GM18502 (cell line): ENCODE measurements around the gene FHIP2A.
"Not testable (repeated sequence)": the region's sequence is repeated elsewhere in the genome, so short reads cannot be mapped to it uniquely, and the experiment has no call there.

Experiments used
- ATAC-seq: cut with Tn5 transposase; IDR thresholded peaks from one replicate; pipeline ENCODE4 v1.9.1; 2021; ENCODE audit warnings: mild to moderate bottlenecking; ENCODE audit not compliant: unreplicated experiment, poor library complexity

Gene FHIP2A

DNA sequence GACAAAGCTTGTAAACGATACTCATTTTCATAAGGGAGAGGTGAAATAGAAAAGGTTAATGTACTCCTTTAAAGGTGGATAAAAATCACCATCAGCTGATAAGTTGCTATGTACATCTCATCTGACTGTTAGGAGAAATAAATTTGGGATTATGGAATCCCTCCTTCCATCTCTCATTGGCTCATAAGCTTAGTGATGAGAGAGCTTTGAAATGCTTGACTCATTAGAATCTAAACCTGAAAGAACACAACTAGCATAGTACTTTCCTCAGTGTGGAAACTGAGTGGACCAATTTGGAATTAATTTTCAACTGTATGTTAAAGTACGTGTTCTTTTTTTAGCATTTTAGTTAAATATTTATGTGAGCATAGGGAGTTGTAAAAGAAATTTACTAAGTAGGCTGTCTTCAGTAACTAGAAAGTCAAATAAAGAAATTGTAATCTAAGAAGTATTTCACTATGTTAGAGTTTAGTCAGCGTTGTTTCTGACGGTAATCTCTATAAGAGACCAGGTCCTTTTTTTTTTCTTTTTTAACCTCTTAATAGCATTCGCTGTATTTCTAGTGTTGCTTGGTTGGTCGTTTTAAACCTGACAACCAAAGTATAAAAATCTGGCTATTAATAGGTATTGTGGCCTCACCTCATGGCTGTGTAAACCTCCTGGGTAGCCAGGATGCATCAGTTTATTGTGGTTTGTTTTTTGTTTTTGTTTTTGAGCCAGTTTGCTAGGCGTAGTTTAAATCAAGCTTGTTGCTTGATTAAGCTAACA is 34.4 kb downstream of the FHIP2A start:
- no peak for ATAC-seq

DNA sequence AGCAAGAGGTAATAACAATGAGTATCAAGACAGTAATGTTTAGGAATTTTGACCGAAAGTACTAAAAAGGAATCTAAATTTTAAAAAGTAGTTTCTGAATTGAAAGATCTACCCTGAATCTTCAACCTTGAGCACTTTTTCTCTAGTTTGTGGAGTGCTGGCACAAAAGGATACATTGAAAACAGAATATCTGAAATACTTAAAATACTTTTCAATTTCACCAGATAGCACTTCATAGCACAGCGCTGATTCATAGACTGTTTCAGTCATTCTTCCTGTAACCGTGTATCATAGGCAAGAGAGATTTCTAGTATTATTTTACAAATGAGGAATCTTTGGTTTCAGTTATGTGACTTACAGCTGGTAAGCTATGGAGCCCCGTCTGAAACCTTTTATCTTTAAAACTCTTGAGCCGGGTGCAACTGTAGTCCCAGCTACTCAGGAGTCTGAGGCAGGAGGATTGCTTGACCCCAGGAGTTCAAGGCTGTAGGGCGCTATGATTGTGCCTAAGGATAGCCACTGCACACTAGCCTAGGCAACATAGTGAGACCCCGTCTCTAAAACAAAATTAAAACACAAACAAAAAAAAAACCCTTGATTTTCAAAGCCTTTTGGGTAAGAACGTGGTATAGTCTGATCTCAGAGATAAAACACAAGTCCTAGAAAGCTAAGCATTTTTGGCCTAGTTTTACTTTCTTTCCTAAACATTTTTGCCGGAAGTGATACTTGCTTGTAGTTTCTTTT is 35.1 kb downstream of the FHIP2A start:
- ATAC-seq: no peak

DNA sequence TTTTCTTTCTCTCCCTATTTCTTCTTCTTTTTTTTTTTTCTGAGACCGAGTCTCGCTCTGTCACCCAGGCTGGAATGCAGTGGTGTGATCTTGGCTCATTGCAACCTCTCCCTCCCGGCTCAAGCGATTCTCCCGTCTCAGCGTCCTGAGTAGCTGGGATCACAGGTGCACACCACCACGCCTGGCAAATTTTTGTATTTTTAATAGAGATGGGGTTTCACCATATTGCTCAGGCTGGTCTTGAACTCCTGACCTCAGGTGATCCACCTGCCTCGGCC is 35.6 kb downstream of the FHIP2A start:
- not testable (repeated sequence) for ATAC-seq

DNA sequence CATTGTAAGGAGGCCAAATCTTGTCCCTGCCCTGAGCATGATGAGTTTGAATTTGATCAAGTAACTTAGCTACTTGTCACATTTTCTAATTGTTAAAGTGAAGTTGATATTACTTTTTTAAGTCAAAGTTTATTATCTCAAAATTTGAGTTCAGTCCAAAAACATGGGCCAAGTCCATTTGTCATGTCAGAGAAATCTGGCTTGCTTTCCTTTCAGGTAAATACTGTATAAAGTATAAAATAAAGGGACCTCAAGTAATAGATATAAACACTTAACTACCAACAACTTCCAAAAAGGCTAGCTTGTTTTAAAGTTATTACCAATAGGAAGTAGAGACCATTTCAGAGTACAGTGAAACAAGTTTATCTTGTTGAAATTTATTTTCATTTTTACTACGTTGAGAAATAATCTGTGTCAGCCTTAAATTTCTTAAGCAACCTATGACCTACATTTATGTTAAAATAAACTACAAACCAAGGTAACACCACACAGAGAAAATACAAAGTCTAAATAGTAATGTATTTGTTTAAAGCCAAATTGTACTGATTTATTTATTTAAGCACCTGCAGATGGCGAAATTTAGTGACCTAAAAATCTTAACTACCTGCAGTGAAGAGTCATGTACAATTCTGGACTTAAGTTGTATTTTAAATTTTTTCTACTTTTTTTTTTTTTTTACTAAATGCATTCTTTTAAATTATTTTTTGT is 36.5 kb downstream of the FHIP2A start:
- ATAC-seq: no peak

DNA sequence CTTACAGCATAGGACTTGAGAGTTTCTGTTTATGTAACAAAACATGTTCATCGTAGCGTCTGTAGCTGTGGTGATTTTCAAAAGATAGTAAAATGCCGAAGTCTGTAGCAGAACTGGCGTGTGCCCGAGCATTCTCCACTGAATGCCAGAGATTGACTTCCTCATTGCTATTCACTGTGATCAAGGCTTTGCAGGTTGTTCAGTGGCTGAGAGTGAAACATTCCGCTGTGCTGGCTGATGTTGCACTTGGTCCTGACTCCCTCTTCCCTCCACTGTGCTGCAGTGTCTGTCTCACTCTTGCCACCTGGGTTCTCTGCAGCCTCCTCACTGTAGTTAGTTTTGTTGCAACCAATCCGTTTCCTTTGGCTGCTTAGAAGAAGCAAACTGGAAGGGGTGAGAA is 37.6 kb downstream of the FHIP2A start:
- ATAC-seq: no peak

DNA sequence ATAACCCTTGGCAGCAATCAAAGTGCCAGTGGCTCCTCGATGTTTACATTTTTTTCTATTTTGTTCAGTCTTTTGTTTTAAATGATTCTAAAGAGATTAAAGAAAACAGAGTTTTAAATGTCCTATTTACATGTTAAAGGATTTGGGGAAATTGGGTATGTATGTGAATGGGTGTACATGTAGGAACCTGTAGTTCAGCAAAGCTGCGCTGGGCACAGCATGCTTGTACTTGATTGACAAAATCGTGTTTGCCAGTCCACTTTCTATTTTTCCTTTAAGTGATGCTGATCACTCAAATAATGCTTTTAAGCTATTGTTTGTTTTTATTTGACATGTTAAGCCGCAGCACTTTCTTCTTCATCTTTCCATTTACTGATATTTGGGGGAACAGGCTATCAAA is 40.9 kb downstream of the FHIP2A start:
- ATAC-seq: no peak

DNA sequence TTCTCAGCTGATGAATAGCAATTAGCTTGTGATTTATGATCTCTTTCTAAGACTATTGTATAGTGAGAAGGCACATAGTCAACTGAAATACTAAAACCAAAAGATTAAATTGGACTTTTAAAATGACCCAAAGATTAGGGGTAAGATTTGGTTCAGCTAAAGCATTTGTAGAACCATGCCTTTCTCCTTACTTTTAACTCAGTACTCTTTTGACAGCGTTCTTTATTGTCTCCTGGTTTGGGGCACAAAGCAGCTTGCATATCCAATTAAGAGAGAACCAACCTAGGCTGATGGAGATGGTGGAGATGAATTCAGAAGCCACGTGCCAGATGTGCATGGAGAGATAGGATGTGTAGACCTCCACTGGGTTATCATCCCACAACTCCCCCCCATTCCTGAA is 45.8 kb downstream of the FHIP2A start:
- no peak for ATAC-seq

DNA sequence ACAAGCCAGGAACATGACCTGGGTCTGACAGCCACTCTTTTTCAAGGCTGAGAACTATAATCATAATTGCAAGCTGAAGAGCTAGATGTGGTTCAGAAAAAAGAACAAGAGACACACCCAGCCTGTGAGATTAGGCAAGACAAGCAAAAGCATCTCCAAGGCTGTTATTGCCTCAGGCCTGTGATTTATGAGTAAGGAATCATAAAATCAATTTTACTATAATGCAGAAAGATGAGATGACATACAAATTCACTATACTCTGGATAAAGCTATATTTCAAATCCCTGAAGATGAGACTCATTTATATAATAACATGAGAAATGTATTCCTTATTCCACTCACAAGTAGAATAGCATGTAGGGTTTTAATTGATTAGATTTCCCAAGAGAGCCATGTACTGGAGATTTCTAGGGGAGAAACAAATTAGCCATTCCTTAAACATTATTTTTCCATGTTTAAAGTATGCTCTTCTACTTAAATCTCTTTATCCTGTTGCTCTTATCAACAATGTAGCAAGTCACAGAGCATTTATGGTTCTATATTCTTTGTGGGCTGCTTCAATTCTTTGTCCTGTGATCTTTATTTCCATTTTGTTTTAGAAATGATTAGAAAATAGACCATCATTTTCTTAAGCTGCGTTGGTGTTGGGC is 47.4 kb downstream of the FHIP2A start:
- ATAC-seq: no peak

DNA sequence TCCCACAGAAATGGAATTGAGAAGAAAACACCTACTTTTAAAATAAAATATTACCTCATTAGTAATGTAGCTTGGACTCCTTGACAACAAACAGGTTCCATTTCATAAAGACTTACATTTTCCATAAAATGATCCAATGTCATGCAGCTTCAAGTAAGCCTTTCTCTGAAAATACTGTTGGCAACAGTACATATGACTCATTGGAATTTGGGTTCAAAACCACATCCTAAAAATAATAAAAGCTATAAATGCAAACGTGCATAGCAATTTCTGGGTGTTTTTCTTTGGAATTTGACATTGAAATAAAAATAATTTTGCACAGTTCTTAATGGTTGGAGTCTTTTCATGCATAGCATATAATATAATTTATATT is 47.9 kb downstream of the FHIP2A start:
- ATAC-seq: no peak

DNA sequence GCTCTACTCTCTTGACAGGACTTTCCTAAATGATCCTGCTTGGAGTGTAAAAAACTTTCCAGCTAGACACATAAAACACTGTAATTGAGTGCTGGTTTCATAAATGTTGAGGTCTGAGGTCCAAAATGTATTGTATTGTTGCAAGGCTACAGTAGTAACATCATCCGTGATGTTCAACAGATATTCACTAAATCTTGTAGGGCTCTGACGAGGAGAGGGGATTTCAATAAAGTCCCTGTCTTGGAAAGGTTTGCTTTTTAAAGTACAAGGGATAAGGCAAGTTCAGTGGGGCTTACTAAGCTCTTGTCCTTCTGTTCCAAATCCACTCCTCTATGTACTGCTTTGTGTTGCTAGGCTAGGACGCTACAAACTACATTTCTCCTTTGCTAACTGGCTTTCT is 48.9 kb downstream of the FHIP2A start:
- ATAC-seq: no peak

DNA sequence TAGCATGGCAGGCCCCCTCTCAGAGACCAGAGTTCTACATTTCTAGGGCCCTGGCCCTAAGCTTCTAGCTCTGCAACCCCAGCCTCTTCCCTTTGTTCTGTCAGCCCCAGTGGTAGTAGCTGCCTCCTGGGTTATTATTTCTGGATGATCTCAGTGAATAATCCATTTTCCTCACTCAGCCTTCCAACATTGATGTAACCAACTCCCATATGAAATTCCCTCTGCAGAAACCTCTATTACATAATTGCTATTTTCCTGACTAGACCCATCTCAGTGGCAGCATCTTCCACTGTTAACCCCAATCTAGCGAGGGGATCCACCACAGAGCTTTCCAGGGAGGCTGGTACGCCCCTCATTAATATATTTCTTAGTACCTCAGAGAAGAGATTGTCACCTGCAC is 49.8 kb downstream of the FHIP2A start:
- ATAC-seq: no peak
